NCI-H1092 (cell line): ENCODE results near the gene CDK11A.
"Not testable (repeated sequence)": the region's sequence is repeated elsewhere in the genome, so short reads cannot be mapped to it uniquely, and the experiment has no call there.

Experiments
- DNase-seq: peaks from one replicate; lab custom pipeline; 2025; lab: John Stamatoyannopoulos, UW

Gene CDK11A

GRCh38 chr1:1662392-1662791 lies 61.8 kb downstream of the CDK11A start:
- not testable (repeated sequence) for DNase-seq

GRCh38 chr1:1658583-1659549 lies 65.3 kb downstream of the CDK11A start, which contains the start of gene CDK11B:
CDK11B (minus strand) TSS chr1:1659004; CDS start chr1:1657485, 1,519 bp downstream.
- DNase-seq = peak; percentile 66
